ENCODE measurements around the gene NPHS1. TPM values are rescaled to one million over a fixed set of nuclear protein-coding genes. Genes with fewer than 3 reads are reported as not detected.

The NPHS1 gene
- total and polyA plus RNA-seq, 4 donors = under 0.01 TPM; not detected in 3

- H3K4me3 ChIP-seq (ENCODE audit: low read depth in 1 of 3, low read length in 3 of 3) = peak within 1 kb of the TSS; percentile 52 to 95 (median 66)
- peak within 1 kb of the TSS; percentile 75 to 78 for H3K27ac ChIP-seq (ENCODE audit: low read depth in 1 of 2, low read length in 2 of 2)
- H3K36me3 ChIP-seq (ENCODE audit: control insufficient read depth in 4 of 4, insufficient read depth in 3 of 4, low read depth in 1 of 4, low read length in 3 of 4) = peaks cover 0 to 7% (median 3%) of the 10 kb centered on the region in 4 donors
- 23% methylated on average over 26 of the region's 26 CpGs for WGBS
- TF ChIP-seq JUND (IDR thresholded peaks at IDR 0.05) (peak in 1 of 2 donors; percentile 63), EGR1 (IDR thresholded peaks at IDR 0.05; ENCODE audit: low read depth in 2 of 2) (no peak), HNF4G (IDR thresholded peaks at IDR 0.05) (peak; percentile 74), SP1 (IDR thresholded peaks at IDR 0.05) (peak; percentile 92), ATF3 (IDR thresholded peaks at IDR 0.05) (no peak), FOXA2 (IDR thresholded peaks at IDR 0.05) (no peak), RXRA (IDR thresholded peaks at IDR 0.05) (peak; percentile 90 to 91), TAF1 (conservative IDR thresholded peaks at IDR 0.05) (peak; percentile 95), REST (IDR thresholded peaks at IDR 0.05) (peak; percentile 81), YY1 (IDR thresholded peaks at IDR 0.05) (peak; percentile 49), GABPA (IDR thresholded peaks at IDR 0.05 in 1 of 2, conservative IDR thresholded peaks at IDR 0.05 in 1 of 2) (no peak), MAX (IDR thresholded peaks at IDR 0.05) (peak; percentile 38), HNF4A (conservative IDR thresholded peaks at IDR 0.05) (peak; percentile 88 to 89), RAD21 (IDR thresholded peaks at IDR 0.05) (peak; percentile 31 to 54), NR2F2 (IDR thresholded peaks at IDR 0.05) (peak; percentile 50), CTCF (IDR thresholded peaks at IDR 0.05; ENCODE audit: low read depth, low read length, missing input control) (no peak), FOXA1 (IDR thresholded peaks at IDR 0.05) (no peak), ZBTB33 (IDR thresholded peaks at IDR 0.05) (peak; percentile 12)
- peak within 1 kb of the TSS in 1 of 2 donors; percentile 18 for H3K9ac ChIP-seq (ENCODE audit: low read depth in 1 of 2, low read length in 2 of 2)
- no peaks in the 10 kb centered on the region for H3K27me3 ChIP-seq (ENCODE audit: control insufficient read depth in 4 of 4, insufficient read depth in 4 of 4, low read length in 3 of 4)
- peak; percentile 47 for DNase-seq (ENCODE audit: low spot score)
- no peaks in the 10 kb centered on the region for H3K9me3 ChIP-seq (ENCODE audit: control insufficient read depth in 4 of 4, low read length in 3 of 4)
- peaks cover 0 to 29% (median 22%) of the 10 kb centered on the region in 4 donors for H3K4me1 ChIP-seq (ENCODE audit: control insufficient read depth in 4 of 4, insufficient read depth in 4 of 4, low read length in 3 of 4)
Measured at GRCh38 chr19:35812220-35813042, 39.9 kb downstream of the NPHS1 start, which contains the start of gene PRODH2. Gene PRODH2, minus strand, starts transcription at chr19:35812845. Its CDS starts 40 bp downstream, at chr19:35812805.

All from liver (tissue), 9 donors.